Activated B cell treated with CpG ODN at 0.5 μM for 24 hours (primary cell): ENCODE data around the gene UROS. TPM values are rescaled to one million over a fixed set of nuclear protein-coding genes. Genes with fewer than 3 reads are reported as not detected.

ENCODE experiments used
- ATAC-seq: fragments of 200-7000 bp; cut with Tn5 transposase; one replicate; pipeline ENCODE4 v1.10.0; 2021; ENCODE audit warnings: low read depth, mild to moderate bottlenecking, moderate library complexity
- CTCF ChIA-PET: fragments of 350-600 bp; sonication (Branson Sonifier 250); formaldehyde crosslinking; loops from one replicate; lab custom pipeline; 2021; ENCODE audit warnings: antibody characterized with exemption; lab: Charles Lee
- POLR2A ChIA-PET: fragments of 350-600 bp; sonication (Branson Sonifier 250); formaldehyde crosslinking; loops from one replicate; lab custom pipeline; 2021; ENCODE audit warnings: antibody characterized with exemption; lab: Charles Lee
- DNase-seq: peaks from one replicate; pipeline ENCODE4 v3.0.0; 2022
- H3K27ac Mint-ChIP-seq: one replicate; pipeline ENCODE4 v1.8.0; 2020; ENCODE audit warnings: mixed read lengths
- H3K27me3 Mint-ChIP-seq: one replicate; pipeline ENCODE4 v1.8.0; 2021; ENCODE audit warnings: mixed read lengths
- H3K36me3 Mint-ChIP-seq: one replicate; pipeline ENCODE4 v1.8.0; 2021; ENCODE audit warnings: low read depth, mixed read lengths
- H3K4me1 Mint-ChIP-seq: one replicate; pipeline ENCODE4 v1.8.0; 2021; ENCODE audit warnings: mixed read lengths
- H3K4me3 Mint-ChIP-seq: one replicate; pipeline ENCODE4 v1.8.0; 2020; ENCODE audit warnings: mild to moderate bottlenecking, mixed read lengths
- H3K9me3 Mint-ChIP-seq: one replicate; pipeline ENCODE4 v1.8.0; 2020; ENCODE audit warnings: mixed read lengths
- intact Hi-C: fragments of 100-400 bp; cut with micrococcal nuclease; formaldehyde crosslinking; loops from one replicate; pipeline ENCODE4 v1.15.1; 2024
- total RNA-seq: library from RNA; stranded (reverse); gene quantifications from 2 replicates; pipeline ENCODE4 v1.2.3, GENCODE V29; 2022
- TF ChIP-seq, protein P1 (sequence below): fragments of 200-600 bp; IDR thresholded peaks from one replicate; pipeline ENCODE4 v1.8.0; 2022; ENCODE audit warnings: antibody characterized with exemption, mild to moderate bottlenecking

UROS gene
- total RNA-seq, 1 donor from 2014 or later: 34.9 TPM

DNA sequence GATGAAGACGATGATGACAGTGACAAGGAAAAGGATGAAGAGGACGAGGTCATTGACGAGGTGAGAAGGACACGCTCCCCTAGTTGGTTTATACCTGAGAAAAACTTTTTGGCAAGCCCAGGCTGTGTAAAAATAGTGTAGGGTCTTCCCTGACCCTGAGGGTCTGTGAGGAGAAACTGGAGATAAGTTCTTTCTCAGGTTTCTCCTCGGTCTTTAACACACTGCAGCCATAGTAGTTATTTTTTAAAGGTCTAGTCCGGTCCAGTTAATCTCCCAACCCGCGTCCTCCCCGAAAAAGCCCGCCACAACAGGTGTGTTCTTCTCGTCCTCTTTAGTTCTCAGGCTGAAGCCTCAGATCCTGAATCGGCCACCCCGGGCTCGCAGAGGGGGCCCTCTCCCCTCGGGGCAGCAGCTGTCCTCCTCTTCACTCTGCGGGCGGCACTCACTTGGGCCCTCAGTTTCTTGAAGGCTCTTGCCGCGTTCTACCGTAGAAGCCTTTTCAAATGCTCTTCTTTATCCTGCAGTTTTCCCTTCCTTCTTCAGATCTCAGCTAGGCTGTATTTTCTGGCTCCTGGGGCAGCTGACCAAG, 699 bp upstream of the UROS start:
- ChIA-PET POLR2A (interaction anchor here (0.5 to 1.6 kb wide), 5 partner anchors 9 to 218 kb away, joined by 4 to 16 read pairs (median 4); partner anchors contain the start of gene EDRF1), CTCF (interaction anchor here (0.9 kb wide), 1 partner anchor 8 kb away, joined by 3 read pairs; no protein-coding TSS in a partner anchor)
- DNase-seq: no peak
- Mint-ChIP-seq H3K4me3 (no peak overlapping the region), H3K4me1 (peaks cover 38% of the 10 kb centered on the region), H3K36me3 (peaks cover 29% of the 10 kb centered on the region), H3K27ac (no peak overlapping the region), H3K9me3 (no peaks in the 10 kb centered on the region), H3K27me3 (no peaks in the 10 kb centered on the region)
- TF ChIP-seq, protein P1, sequence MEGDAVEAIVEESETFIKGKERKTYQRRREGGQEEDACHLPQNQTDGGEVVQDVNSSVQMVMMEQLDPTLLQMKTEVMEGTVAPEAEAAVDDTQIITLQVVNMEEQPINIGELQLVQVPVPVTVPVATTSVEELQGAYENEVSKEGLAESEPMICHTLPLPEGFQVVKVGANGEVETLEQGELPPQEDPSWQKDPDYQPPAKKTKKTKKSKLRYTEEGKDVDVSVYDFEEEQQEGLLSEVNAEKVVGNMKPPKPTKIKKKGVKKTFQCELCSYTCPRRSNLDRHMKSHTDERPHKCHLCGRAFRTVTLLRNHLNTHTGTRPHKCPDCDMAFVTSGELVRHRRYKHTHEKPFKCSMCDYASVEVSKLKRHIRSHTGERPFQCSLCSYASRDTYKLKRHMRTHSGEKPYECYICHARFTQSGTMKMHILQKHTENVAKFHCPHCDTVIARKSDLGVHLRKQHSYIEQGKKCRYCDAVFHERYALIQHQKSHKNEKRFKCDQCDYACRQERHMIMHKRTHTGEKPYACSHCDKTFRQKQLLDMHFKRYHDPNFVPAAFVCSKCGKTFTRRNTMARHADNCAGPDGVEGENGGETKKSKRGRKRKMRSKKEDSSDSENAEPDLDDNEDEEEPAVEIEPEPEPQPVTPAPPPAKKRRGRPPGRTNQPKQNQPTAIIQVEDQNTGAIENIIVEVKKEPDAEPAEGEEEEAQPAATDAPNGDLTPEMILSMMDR: no peak
- intact Hi-C loops: loop anchor here (1.0 to 5.0 kb wide), 3 partner anchors 104 to 906 kb away; partner anchors contain the start of gene EDRF1
- peak; percentile 4 for ATAC-seq

DNA sequence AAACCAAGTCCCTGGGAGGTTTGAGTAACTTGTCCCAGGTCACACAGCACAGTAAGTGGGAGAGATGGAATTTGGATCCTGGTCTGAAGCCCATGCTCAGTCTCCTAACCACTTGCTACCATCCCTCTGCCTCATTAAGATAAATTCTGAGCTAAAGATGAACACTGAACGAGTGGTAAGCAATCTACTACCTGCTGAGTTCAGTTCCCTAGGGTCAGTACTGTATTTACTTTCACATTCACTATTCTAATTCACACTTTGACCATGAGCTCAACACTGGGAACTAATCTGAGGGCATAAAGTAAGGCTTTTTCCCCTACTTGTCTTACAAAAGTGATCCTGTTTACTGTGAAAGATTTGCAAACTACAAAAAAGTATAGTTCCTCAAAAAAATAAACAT, 2.4 kb downstream of the UROS start:
- intact Hi-C loops: loop anchor here (5.0 kb wide), 2 partner anchors 222 to 903 kb away; no protein-coding TSS in a partner anchor
- TF ChIP-seq, protein P1: no peak
- Mint-ChIP-seq H3K4me1 (peaks cover 25% of the 10 kb centered on the region), H3K4me3 (no peak overlapping the region), H3K36me3 (peaks cover 6% of the 10 kb centered on the region), H3K27ac (no peak overlapping the region), H3K9me3 (no peaks in the 10 kb centered on the region), H3K27me3 (no peaks in the 10 kb centered on the region)
- POLR2A ChIA-PET: no interaction called here
- ATAC-seq: no peak
- DNase-seq: no peak
- CTCF ChIA-PET: no interaction called here

DNA sequence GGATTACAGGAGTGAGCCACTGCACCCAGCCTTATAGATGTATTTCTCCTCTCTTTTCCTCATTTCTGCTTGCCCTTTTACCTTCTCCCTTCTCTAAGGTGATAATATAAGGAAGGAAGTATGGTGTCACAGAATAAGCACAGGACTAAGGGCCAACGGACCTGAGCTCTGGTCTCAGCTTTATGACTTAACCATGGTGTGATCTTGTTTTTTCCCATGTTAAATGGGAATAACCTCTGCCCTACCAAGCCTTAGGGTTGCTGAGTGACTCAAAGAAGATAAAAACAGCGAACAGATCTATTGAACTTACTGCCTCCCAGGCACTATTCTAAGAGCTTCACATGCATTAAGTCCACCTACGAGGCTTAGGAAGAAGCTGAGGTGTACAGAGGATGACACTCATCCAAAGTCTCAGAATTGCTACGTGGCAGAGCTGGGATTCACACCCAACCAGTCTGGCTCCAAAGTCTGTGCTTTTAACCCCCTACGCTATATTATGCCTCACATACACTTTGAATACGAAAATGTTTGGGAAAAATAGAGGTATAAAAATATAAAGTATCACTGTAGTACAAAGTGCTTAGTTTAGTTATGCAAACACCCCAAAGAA, 5.6 kb downstream of the UROS start:
- intact Hi-C loops: no loop called here
- ATAC-seq: no peak

DNA sequence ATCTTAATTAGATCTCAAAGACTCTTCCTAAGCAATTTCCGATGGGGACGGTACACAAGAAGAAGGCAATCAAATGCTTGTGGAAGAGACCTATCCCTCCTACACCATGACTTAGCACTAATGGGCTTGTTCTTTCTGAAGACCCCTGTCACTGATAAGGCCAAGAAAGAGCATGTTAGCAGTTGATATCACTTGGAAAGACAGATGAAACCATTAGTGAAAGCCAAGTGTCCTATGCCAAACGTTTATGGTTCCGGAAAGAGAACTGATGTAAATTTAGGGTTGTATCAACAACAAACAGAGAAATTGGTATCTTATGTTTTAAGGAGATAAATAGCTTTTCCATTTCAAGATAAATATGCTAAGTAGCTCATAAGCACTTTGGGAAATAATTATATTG, 6.5 kb downstream of the UROS start:
- ATAC-seq: no peak

More for the DNA sequence above, 5.6 kb downstream of the UROS start:
- CTCF ChIA-PET: no interaction called here
- Mint-ChIP-seq H3K4me1 (peaks cover 19% of the 10 kb centered on the region), H3K27ac (no peak overlapping the region), H3K36me3 (peaks cover 33% of the 10 kb centered on the region), H3K4me3 (no peak overlapping the region), H3K27me3 (no peaks in the 10 kb centered on the region), H3K9me3 (no peaks in the 10 kb centered on the region)
- no peak for DNase-seq
- POLR2A ChIA-PET: no interaction called here
- TF ChIP-seq, protein P1: no peak

GRCh38 chr10:125815764-125816163, 7.3 kb downstream of the UROS start:
- ATAC-seq (no peak), DNase-seq (no peak)
- peaks cover 39% of the 10 kb centered on the region for H3K36me3 Mint-ChIP-seq
- H3K9me3 Mint-ChIP-seq: no peaks in the 10 kb centered on the region
- H3K27ac Mint-ChIP-seq: no peak overlapping the region
- H3K4me3 Mint-ChIP-seq: no peak overlapping the region
- intact Hi-C loops: no loop called here
- TF ChIP-seq, protein P1: no peak
- peaks cover 5% of the 10 kb centered on the region for H3K4me1 Mint-ChIP-seq
- POLR2A ChIA-PET: no interaction called here
- no peaks in the 10 kb centered on the region for H3K27me3 Mint-ChIP-seq
- CTCF ChIA-PET: no interaction called here

More for the DNA sequence above, 6.5 kb downstream of the UROS start:
- ChIA-PET CTCF (no interaction called here), POLR2A (no interaction called here)
- Mint-ChIP-seq H3K4me3 (no peak overlapping the region), H3K27ac (no peak overlapping the region), H3K9me3 (no peaks in the 10 kb centered on the region), H3K27me3 (no peaks in the 10 kb centered on the region), H3K4me1 (peaks cover 10% of the 10 kb centered on the region), H3K36me3 (peaks cover 35% of the 10 kb centered on the region)
- intact Hi-C loops: no loop called here
- TF ChIP-seq, protein P1: no peak
- no peak for DNase-seq
